ENCODE measurements around the gene MED31. TPM values are rescaled to one million over a fixed set of nuclear protein-coding genes. Genes with fewer than 3 reads are reported as not detected.

The MED31 gene
- total and polyA plus RNA-seq, 10 donors: 6.0 to 28.9 (median 16.8) TPM

GRCh38 chr17:6682339-6682738 lies 30.9 kb upstream of the MED31 start:
- no peak for DNase-seq
- WGBS, 5 donors: 87 to 94% (median 90%) methylated on average over 4 of the region's 4 CpGs
- Histone ChIP-seq H3K27me3 (replicated peaks in 1 of 7) (peaks cover 0 to 81% (median 16%) of the 10 kb centered on the region in 7 donors), H3K36me3 (no peaks in the 10 kb centered on the region), H3K27ac (no peak overlapping the region), H3K4me1 (peaks cover 0 to 3% (median 0%) of the 10 kb centered on the region in 6 donors), H3K9me3 (no peaks in the 10 kb centered on the region), H3K4me3 (no peak overlapping the region)
- intact Hi-C loops (cut with DNase I; ENCODE audit: low total_unique reads): no loop called here
- TF ChIP-seq POLR2AphosphoS5 (IDR thresholded peaks at IDR 0.05) (no peak), POLR2A (IDR thresholded peaks at IDR 0.05) (no peak), CTCF (IDR thresholded peaks at IDR 0.05 in 8 of 11, conservative IDR thresholded peaks at IDR 0.05 in 3 of 11) (no peak)

- H3K27ac ChIP-seq: no peak overlapping the region
- no peak for TF ChIP-seq POLR2AphosphoS5 (IDR thresholded peaks at IDR 0.05)
- TF ChIP-seq CTCF (IDR thresholded peaks at IDR 0.05 in 8 of 11, conservative IDR thresholded peaks at IDR 0.05 in 3 of 11): no peak
- no peak for TF ChIP-seq POLR2A (IDR thresholded peaks at IDR 0.05)
- no peaks in the 10 kb centered on the region for H3K36me3 ChIP-seq
- peaks cover 0 to 8% (median 0%) of the 10 kb centered on the region in 6 donors for H3K4me1 ChIP-seq
- intact Hi-C loops (cut with DNase I; ENCODE audit: low total_unique reads): no loop called here
- WGBS, 5 donors: 75 to 89% (median 87%) methylated on average over 5 of the region's 5 CpGs
- H3K4me3 ChIP-seq: no peak overlapping the region
- peaks cover 0 to 87% (median 16%) of the 10 kb centered on the region in 7 donors for H3K27me3 ChIP-seq (replicated peaks in 1 of 7)
- no peaks in the 10 kb centered on the region for H3K9me3 ChIP-seq
- no peak for DNase-seq
Observed at GRCh38 chr17:6681671-6682070, 30.3 kb upstream of the MED31 start.

- Histone ChIP-seq H3K9me3 (no peaks in the 10 kb centered on the region), H3K27me3 (replicated peaks in 1 of 7) (peaks cover 0 to 89% (median 16%) of the 10 kb centered on the region in 7 donors), H3K36me3 (no peaks in the 10 kb centered on the region), H3K27ac (no peak overlapping the region), H3K4me3 (no peak overlapping the region), H3K4me1 (peaks cover 0 to 8% (median 0%) of the 10 kb centered on the region in 6 donors)
- DNase-seq: no peak
- intact Hi-C loops (cut with DNase I; ENCODE audit: low total_unique reads): no loop called here
- WGBS, 5 donors: 66 to 80% (median 68%) methylated on average over 4 of the region's 4 CpGs
- no peak for TF ChIP-seq CTCF (IDR thresholded peaks at IDR 0.05 in 8 of 11, conservative IDR thresholded peaks at IDR 0.05 in 3 of 11)
- TF ChIP-seq POLR2A (IDR thresholded peaks at IDR 0.05): no peak
Observed at GRCh38 chr17:6681176-6681575, 29.8 kb upstream of the MED31 start.

- no peak for DNase-seq
- Histone ChIP-seq H3K4me1 (peaks cover 0 to 8% (median 0%) of the 10 kb centered on the region in 6 donors), H3K27ac (no peak overlapping the region), H3K9me3 (no peaks in the 10 kb centered on the region), H3K36me3 (no peaks in the 10 kb centered on the region), H3K27me3 (replicated peaks in 1 of 7) (peaks cover 0 to 77% (median 16%) of the 10 kb centered on the region in 7 donors), H3K4me3 (no peak overlapping the region)
- intact Hi-C loops (cut with DNase I; ENCODE audit: low total_unique reads): no loop called here
- TF ChIP-seq CTCF (IDR thresholded peaks at IDR 0.05 in 8 of 11, conservative IDR thresholded peaks at IDR 0.05 in 3 of 11): no peak
- TF ChIP-seq POLR2A (IDR thresholded peaks at IDR 0.05): no peak
- no peak for TF ChIP-seq POLR2AphosphoS5 (IDR thresholded peaks at IDR 0.05)
- 76 to 92% (median 80%) methylated on average over 6 of the region's 6 CpGs for WGBS, 5 donors
Observed at GRCh38 chr17:6679241-6679640, 27.8 kb upstream of the MED31 start.
